Left renal cortex interstitium (tissue), 4 donors: Measurements from ENCODE around the gene SPAAR. TPM values are rescaled to one million over a fixed set of nuclear protein-coding genes. Genes with fewer than 3 reads are reported as not detected.
"Not testable (repeated sequence)": the region's sequence is repeated elsewhere in the genome, so short reads cannot be mapped to it uniquely, and the experiment has no call there.

ENCODE experiments used
- DNase-seq, 4 donors: peaks; one replicate each; pipeline ENCODE4 v3.0.0-alpha.2; 2013; ENCODE audit warnings: low read depth in 4 of 4, low spot score in 2 of 4, missing footprints in 1 of 4
- polyA plus RNA-seq, 4 donors: library from polyadenylated mRNA; unstranded; fragments of 120-200 nt; gene quantifications; one replicate each; pipeline ENCODE4 v1.2.1, GENCODE V29; 2013; ENCODE audit not compliant: insufficient read length in 4 of 4

The SPAAR gene
- polyA plus RNA-seq, 4 donors: 1.3 to 2.2 (median 2.1) TPM

DNA sequence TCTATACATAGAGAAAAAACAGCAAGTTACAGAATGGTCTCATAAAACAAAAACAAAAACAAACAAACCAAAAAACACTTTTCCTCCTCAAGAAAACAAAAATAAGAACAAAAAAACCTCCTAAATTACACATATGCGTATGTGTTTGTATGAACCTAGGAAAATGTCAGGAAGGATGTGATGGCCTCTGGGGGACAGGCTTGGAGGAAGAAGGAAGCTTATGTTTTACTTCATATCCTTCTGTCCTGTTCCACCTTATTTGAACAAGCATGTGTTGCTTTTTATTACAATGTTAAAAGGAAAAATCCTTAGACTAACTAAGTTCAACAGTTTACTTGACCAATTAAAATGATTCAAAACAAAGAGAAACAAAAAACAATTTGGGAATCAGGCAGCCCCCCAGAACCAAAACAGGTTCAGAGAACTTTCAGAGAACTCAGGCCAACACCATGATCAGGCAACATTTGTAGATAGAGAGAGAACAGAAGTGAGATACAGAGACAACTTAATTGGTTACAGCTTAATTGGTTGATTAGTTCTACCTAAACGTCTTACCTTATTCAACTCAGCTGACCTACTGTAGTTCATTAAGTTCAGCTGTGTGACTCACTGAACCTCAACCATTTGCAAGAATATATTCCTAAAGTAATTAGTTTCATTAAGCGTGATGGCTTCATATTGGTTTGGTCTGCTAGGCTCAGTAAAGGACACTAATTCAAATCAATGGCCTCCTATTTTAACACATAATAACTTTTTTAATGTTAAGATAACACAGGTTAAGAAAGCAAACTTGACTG, 10.1 kb downstream of the SPAAR start:
- no peak for DNase-seq

GRCh38 chr9:35920051-35920620, 10.8 kb downstream of the SPAAR start:
- DNase-seq: no peak

DNA sequence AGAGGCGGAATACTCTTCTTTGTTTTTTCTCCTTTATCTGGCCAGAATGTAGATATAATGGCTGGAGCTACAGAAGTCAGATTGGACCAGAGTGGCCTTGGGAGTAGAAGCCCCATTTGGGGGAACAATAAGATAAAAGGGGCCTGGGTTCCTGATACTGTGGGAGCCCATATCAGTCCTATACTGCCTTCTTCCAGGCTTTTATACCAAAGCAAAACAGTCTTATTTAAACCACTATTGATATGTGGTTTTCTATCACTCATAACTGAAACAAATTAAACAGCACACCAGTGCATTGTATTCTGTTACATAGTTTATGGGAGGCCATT, 14.3 kb downstream of the SPAAR start:
- no peak for DNase-seq

DNA sequence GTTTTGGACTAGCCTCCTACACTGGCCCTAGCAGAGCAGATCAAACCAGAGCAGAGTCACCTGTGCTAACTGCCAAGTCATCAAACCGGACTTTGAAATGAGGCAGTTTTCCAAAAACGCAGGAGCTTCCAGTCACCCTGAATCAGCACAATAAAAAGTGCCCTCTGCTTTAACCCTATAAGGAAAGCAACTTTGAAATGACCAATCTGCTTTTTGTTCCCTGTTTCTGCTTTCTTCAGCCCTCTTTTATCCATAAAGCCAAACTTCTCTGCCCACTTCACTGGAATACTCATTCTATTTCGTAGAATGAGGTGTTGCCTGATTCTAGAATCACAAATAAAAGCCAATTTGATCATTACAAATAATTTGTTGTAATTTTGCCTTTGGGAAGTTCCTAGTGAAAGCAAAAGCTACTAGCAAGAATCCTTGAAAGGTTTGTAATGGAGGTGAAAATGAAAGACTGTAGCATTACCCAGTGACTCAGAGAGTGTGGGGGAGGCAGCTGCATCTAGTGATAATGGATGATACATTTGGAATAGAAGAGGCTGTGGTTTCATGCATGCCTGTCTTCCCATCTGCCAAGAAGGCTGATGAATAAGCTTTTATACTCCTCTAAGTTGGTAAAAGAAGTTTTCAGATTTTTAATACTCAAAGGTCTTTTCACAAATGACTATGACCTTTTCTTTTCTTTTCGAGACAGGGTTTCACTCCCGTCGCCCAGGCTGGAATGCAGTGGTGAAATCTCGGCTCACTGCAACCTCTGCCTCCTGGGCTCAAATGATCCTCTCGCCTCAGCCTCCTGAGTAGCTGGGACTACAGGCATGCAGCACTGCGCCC, 14.9 kb downstream of the SPAAR start:
- DNase-seq: no peak

GRCh38 chr9:35928591-35929452, 19.5 kb downstream of the SPAAR start:
- no peak for DNase-seq

DNA sequence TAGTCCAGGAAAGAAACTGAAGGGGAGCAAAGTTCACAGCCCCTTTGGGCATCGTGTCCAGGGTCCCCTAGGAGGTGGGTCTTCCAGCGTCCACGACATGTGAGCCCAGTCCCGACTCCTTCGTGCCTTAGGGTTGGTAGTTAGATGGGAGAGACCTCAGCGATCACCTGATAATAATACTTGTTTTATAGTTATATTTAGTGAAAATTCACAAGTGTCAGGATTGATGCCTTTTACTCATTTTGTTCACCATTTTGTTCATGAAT, 20.1 kb downstream of the SPAAR start:
- no peak for DNase-seq

GRCh38 chr9:35930521-35930920, 21.2 kb downstream of the SPAAR start:
- no peak for DNase-seq

DNA sequence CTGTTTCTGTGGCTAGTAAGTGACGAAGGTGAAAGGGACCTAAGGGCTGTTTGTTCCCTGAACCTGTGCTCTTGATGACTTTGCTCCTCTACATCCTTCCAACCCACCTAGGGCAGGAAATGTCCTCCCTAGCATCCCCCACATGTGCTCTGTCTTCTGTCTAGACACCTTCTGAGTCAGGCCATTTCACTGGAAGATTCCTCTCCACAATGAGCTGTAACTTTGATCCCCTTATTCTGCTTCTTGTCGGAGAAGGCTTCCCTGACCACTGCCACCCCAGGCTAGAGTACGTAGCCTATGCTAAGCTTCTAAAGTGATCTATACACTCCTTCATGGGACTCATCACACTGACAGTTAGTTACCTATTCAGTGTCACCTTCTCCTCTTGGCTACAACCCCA, 21.7 kb downstream of the SPAAR start:
- no peak for DNase-seq

DNA sequence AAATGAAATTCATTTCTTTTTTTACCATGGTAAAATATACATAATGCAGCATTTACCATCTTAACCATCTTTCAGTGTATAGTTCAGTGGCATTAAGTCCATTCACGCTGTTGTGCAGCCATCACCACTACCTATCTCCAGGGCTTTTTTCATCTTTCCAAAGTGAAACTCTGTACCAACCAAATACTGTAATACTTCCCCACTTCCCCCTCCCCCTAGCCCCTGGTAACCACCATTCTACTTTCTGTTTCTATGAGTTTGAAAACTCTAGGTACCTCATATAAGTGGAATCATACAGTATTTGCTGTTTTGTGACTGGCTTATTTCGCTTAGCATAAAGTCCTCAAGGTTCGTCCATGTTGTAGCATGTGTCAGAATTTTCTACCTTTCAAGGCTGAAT, 23.4 kb downstream of the SPAAR start:
- no peak for DNase-seq

DNA sequence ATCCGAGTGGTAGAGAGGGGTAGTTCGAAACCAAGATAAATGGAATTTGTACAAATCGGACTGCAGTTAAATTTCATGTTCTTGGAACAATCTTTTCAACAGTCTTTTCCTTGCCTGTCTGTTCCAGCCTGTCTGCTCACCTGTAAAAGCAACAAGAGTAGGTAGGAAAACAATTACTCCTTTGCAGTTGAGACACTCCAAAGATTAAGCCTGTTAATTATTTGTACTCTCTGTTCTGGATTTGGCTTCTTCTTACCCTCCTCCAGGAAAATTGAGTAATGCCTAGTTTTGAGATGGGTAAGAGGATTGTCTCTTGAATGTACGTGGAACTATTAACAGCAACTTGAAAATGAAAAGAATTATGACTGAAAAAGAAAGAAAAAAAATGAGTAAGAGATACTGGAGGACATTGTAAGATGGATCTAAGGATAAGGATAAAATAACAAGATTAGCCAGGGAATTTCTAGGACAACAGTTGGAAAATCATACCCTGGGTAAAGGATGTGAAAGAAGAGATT, 24.3 kb downstream of the SPAAR start:
- DNase-seq: no peak

- DNase-seq: not testable (repeated sequence)
Measured at GRCh38 chr9:35934069-35934468, 24.8 kb downstream of the SPAAR start.

GRCh38 chr9:35935261-35935660, 26.0 kb downstream of the SPAAR start:
- no peak for DNase-seq

DNA sequence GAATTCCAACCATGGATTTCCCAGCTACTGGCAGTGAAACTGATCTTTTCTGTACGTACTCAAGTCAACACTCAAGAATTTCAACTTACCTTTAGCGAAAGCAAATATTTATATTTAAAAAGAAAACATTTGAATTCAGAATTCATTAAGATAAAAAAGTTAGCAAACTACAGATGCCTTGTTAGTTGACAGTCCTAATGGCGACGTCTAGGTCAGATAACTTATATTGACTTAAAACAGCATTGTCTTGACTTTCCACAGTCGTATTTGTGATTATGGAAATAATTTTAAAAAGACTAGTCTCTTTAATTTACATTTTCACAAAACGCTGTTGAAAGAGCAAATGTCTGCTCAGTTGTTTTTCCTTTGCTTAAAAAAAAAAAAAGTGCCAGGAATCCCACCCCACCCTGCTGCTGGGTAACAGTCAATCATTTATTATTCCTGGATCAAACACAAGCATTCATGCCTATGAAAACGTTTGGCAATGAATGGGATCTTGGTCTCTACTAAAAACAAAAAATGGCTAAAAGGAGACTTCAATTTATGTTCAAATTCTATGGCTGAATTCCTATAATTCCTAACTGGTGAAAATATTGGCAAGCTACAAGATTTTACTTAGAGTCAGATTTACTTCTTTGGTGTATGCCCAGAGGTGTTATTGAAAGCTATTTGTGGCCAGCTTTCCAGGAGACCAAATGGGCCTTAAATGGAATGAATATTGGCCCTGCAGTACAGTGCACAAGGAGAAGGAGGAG, 26.6 kb downstream of the SPAAR start:
- DNase-seq: no peak

GRCh38 chr9:35937227-35937626, 27.9 kb downstream of the SPAAR start:
- DNase-seq: no peak

DNA sequence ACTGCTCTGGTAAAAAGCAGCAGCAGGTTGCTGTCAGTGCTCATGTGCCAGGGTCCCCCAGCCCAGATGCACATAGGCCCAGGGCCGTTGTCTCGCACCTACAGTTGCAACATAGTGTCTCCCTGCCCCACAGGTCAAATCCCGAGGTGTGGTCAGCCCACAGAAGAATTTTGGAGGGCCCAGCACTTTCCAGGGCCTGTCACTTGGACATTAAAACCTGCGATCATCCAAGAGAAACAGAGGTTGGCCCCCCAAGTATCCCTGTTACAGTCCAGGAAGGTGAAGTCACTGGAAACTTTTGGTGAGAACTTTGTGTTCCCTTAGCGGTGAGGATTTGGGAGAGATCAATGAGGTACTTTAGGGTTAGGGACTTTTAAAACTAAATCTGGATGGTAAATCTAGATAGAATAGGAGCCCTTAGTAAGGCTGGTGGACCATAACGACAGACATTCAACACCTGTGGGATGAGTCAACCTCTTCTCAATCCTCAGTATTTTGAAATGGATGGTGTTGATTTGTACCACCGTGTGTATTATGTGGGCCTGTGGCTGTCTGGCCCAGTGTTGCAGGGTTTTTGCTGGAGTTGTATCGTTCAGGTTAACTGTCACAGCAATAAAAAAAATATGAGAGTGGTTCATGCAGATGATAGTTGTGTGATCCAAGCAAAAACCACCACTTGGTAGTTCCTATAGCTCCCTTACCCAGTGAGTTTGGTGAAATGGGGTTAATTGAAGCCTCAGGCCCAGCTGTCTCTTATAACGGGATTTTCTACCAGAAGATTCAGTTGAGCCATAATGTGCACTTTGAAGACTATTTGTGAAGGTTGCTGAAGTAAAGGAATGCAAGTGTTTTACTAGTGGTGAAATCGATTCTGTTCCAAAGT, 29.4 kb downstream of the SPAAR start:
- DNase-seq: no peak

DNA sequence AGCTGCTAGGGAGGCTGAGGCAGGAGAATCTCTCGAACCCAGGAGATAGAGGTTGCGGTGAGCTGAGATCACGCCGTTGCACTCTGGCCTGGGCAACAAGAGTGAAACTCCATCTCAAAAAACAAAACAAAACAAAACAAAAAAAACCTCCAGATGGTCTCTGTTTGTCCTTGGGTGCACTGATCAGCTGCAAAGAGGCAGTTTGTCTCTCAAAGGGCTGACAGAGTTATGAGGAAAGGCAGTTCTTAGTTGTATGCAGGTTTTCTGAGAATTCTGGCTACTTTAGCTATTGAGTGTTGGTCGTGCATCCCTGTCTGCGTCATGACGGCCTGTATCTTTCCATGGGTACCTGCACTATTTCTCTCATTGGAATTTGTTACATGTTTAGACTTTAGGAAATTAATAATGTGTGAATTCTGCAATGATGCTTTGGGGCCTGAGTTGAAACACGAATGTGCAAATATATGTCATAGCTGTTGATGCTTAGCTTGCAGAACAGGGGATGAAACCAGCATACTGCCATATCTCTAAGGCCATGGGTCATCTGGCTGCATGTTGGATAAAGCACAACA, 30.5 kb downstream of the SPAAR start:
- DNase-seq: no peak

DNA sequence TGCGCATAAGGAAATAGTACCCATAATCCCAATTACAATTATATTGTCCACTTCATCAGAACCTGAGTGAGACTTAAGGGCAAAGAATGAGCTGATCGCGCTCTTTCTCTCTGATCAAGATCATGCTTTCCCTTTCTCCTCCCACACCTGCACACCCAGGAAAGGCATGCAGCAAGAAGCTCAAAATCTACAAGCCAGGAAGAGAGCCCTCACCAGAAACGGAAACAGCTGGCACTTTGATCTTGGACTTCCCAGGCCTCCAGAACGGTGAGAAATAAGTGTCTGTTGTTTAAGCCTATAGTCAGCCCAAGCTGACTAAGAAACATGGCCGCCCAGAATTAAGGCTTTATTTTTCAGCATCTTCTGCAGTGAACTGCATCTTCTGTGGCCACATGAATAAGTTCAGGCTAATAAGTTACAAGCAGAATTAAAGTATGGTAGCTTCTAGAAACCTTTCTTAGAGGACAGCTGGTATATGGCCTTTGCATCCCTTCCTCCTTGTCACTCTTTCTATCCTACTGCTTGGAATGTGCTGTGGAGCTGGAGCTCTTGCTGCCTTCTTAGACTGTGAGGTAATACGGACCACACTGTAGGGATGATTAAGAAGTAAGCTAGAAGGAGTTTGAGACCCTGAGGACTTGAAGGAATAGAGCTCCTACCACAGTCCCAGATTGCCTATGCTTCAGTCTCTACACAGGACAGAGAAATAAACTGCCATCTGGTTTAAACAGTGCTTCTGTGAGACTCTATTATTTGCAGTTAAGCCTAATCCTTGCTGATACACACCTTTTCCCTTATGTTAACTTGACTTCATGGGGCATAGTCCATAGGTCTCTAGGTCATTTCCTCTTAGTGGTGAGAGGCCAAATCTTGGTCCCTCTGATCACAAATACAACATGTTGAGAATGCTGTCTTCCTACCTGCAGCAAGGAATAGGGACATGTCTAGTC, 31.4 kb downstream of the SPAAR start:
- no peak for DNase-seq

- no peak for DNase-seq
Measured at GRCh38 chr9:35942286-35942685, 33.0 kb downstream of the SPAAR start.
